Uterus (tissue), 2 donors: ENCODE measurements around the gene PLSCR2.

Source experiments
- POLR2A ChIP-seq, 2 donors: fragments of 450-650 bp; IDR thresholded peaks; one replicate each; pipeline ENCODE4 v1.6.1; 2016; ENCODE audit warnings: antibody characterized with exemption in 2 of 2, mild to moderate bottlenecking in 1 of 2, moderate library complexity in 1 of 2
- TF ChIP-seq, protein P1 (sequence below), 4 experiments: fragments of 200-600 bp in 2 of 4; fragments of 450-650 bp in 2 of 4; sonication (generic) in 2 of 4; IDR thresholded peaks; one replicate each; pipeline ENCODE4 v1.5.1; 2016 to 2019; ENCODE audit warnings: antibody characterized with exemption in 4 of 4, mild to moderate bottlenecking in 2 of 4, moderate library complexity in 1 of 4

DNA sequence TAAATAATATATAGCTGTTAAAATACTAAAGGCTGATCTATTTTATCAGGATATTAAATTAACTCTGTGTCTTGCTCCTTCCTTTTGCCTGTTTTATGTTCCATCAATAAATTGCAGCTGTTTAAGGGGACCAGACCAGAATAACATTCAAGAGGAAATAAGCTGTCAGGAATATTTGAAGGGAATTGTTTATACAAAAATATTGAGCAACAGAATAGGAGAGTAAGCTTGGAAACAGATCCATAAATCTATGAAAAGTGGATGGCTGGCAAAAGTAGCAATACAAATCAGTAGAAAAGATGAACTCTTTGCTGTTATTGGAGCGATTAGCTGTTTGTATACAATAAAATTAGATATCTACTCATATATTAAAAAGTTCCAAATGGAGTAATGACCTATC is 36.2 kb upstream of the PLSCR2 start:
- TF ChIP-seq, protein P1, sequence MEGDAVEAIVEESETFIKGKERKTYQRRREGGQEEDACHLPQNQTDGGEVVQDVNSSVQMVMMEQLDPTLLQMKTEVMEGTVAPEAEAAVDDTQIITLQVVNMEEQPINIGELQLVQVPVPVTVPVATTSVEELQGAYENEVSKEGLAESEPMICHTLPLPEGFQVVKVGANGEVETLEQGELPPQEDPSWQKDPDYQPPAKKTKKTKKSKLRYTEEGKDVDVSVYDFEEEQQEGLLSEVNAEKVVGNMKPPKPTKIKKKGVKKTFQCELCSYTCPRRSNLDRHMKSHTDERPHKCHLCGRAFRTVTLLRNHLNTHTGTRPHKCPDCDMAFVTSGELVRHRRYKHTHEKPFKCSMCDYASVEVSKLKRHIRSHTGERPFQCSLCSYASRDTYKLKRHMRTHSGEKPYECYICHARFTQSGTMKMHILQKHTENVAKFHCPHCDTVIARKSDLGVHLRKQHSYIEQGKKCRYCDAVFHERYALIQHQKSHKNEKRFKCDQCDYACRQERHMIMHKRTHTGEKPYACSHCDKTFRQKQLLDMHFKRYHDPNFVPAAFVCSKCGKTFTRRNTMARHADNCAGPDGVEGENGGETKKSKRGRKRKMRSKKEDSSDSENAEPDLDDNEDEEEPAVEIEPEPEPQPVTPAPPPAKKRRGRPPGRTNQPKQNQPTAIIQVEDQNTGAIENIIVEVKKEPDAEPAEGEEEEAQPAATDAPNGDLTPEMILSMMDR (IDR thresholded peaks at IDR 0.05): no peak
- no peak for TF ChIP-seq POLR2A (IDR thresholded peaks at IDR 0.05)
